Right lobe of liver (tissue), 6 donors: Measurements from ENCODE around the gene NR1D2. TPM values are rescaled to one million over a fixed set of nuclear protein-coding genes. Genes with fewer than 3 reads are reported as not detected.
"Not testable (repeated sequence)": the region's sequence is repeated elsewhere in the genome, so short reads cannot be mapped to it uniquely, and the experiment has no call there.

Experiments used
- ATAC-seq, 4 donors: fragments of 200-7000 bp; cut with Tn5 transposase; one replicate each; pipeline ENCODE4 v1.9.1; 2020; ENCODE audit warnings: mild to moderate bottlenecking in 4 of 4, moderate library complexity in 4 of 4
- DNase-seq, 3 donors: peaks; one replicate each; pipeline ENCODE4 v3.0.0-alpha.2; 2020
- H3K27ac ChIP-seq, 3 donors: fragments of 200-600 bp; one replicate each; pipeline ENCODE4 v1.8.0; 2022
- H3K27me3 ChIP-seq, 2 donors: fragments of 200-600 bp; one replicate each; pipeline ENCODE4 v1.8.0; 2022
- H3K36me3 ChIP-seq, 4 donors: fragments of 200-600 bp; sonication (generic) in 1 of 4; one replicate each; pipeline versions ENCODE4 v1.5.1 to v1.8.0; 2017 to 2022; ENCODE audit warnings: control low read depth in 1 of 4
- H3K4me1 ChIP-seq, 4 donors: fragments of 200-600 bp; sonication (generic) in 1 of 4; one replicate each; pipeline versions ENCODE4 v1.5.1 to v1.8.0; 2017 to 2022; ENCODE audit warnings: control low read depth in 1 of 4
- H3K4me3 ChIP-seq, 3 donors: fragments of 200-600 bp; one replicate each; pipeline ENCODE4 v1.8.0; 2022
- H3K9me3 ChIP-seq, 4 donors: fragments of 200-600 bp; sonication (generic) in 1 of 4; one replicate each; pipeline versions ENCODE4 v1.5.1 to v1.8.0; 2017 to 2022; ENCODE audit warnings: control low read depth in 1 of 4
- POLR2A ChIP-seq: fragments of 450-650 bp; IDR thresholded peaks from one replicate; pipeline ENCODE4 v1.6.1; 2017; ENCODE audit warnings: antibody characterized with exemption, mild to moderate bottlenecking
- WGBS: methylation state at CpG from one replicate; pipeline ENCODE4 v1.1.6; 2018; ENCODE audit warnings: low coverage, low lambda C conversion rate; ENCODE audit not compliant: insufficient coverage; ENCODE audit errors: missing lambda C conversion rate; 5-methylcytosine and 5-hydroxymethylcytosine counted together
- intact Hi-C, 2 donors: fragments of 100-400 bp; cut with DNase I; formaldehyde crosslinking; loops; one replicate each; pipeline versions ENCODE4 v1.11.2 to v1.14.1; 2022
- total RNA-seq, 6 experiments: library from RNA; depleted of rRNA in 2 of 6; stranded (reverse); fragments of >200 nt in 2 of 6; fragmentation: NEBNext Ultra II Directional in 3 of 6; extraction: Animal tissue kit (Norgen Biotek cat#: 25700) in 3 of 6; gene quantifications; one replicate each; pipeline versions ENCODE4 v1.1.0 to v1.2.4, GENCODE V29; 2016 to 2023
- TF ChIP-seq, protein P1 (sequence below), 4 donors: fragments of 200-600 bp in 3 of 4; fragments of 450-650 bp in 1 of 4; IDR thresholded peaks; one replicate each; pipeline versions ENCODE4 v1.5.1 to v1.8.0; 2016 to 2022; ENCODE audit warnings: antibody characterized with exemption in 4 of 4, mild to moderate bottlenecking in 2 of 4
- donor health status: DM: no; HTN: yes; CAD: no.
- donor health status: DM: no; HTN: no; CAD: no.
- donor health status: DM: no; HTN: no; CAD: no.
- donor health status: DM: no; HTN: yes; CAD: no.
- donor health status: DM: no; HTN: yes; CAD: no.

Gene NR1D2
- total RNA-seq, 6 experiments from 2014 or later = 13.0 to 34.8 (median 18.2) TPM

DNA sequence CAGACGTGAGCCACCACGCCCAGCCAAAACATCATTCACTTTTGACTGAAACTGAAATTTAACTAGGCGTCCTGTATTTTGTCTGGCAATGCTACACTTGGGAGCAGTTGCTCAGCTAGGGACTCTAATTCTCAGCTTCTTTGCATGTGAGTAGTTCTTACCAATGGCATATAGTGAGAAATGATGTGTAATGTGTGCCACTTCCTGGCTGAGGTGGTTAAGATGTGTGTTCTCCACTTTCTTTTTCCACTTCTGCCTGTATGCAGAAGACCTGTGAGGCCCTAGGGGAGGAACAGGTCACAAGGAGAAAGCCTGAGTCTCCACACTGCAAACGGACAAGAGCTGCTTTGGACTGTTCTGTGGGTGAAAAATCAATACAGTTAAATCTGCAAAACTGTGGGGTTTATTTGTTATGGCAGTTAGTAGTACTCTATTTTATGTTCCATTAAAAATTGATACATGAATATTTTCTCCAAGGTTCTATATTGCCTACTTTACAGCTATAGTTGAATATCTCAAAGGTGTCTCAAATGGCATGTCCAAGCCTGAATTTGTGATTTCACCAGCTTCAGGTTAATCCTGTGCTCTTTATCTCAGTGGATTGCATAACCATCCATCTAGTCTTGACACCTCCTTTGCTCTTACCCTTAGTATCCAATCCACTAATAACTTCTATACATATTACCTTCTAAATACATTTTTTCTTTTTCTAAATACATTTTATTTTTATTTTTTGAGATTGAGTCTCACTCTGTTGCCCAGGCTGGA is 59.3 kb downstream of the NR1D2 start:
- TF ChIP-seq POLR2A = no peak
- TF ChIP-seq, protein P1, sequence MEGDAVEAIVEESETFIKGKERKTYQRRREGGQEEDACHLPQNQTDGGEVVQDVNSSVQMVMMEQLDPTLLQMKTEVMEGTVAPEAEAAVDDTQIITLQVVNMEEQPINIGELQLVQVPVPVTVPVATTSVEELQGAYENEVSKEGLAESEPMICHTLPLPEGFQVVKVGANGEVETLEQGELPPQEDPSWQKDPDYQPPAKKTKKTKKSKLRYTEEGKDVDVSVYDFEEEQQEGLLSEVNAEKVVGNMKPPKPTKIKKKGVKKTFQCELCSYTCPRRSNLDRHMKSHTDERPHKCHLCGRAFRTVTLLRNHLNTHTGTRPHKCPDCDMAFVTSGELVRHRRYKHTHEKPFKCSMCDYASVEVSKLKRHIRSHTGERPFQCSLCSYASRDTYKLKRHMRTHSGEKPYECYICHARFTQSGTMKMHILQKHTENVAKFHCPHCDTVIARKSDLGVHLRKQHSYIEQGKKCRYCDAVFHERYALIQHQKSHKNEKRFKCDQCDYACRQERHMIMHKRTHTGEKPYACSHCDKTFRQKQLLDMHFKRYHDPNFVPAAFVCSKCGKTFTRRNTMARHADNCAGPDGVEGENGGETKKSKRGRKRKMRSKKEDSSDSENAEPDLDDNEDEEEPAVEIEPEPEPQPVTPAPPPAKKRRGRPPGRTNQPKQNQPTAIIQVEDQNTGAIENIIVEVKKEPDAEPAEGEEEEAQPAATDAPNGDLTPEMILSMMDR (IDR thresholded peaks at IDR 0.05) = no peak
- no peaks in the 10 kb centered on the region for H3K27me3 ChIP-seq
- H3K9me3 ChIP-seq = no peaks in the 10 kb centered on the region
- ATAC-seq (no peak), DNase-seq (no peak)
- intact Hi-C loops = loop anchor here in 1 of 2 donors (10.0 kb wide), 2 partner anchors 230 to 680 kb away; no protein-coding TSS in a partner anchor
- WGBS = 33% methylated on average over 1 of the region's 4 CpGs
- H3K36me3 ChIP-seq = no peaks in the 10 kb centered on the region
- no peak overlapping the region for H3K4me3 ChIP-seq
- no peak overlapping the region for H3K27ac ChIP-seq
- H3K4me1 ChIP-seq = no peaks in the 10 kb centered on the region

DNA sequence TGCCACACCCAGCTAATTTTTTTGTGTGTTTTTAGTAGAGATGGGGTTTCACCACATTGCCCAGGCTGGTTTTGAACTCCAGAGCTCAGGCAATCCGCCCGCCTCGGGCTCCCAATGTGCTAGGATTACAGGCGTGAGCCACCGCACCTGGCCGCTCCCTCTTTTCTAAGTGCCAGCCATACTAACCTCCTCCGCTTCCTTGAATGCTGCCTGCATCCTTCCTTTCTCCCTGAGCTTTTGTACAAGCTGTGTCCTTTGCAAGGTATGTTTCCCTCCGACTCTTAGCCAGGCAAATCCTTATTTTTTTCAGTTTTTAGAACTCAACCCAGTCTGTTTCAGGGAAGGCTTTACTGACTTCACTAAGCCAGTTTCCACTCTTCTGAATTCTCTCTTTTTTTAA is 60.6 kb downstream of the NR1D2 start:
- intact Hi-C loops = loop anchor here in 1 of 2 donors (10.0 kb wide), 2 partner anchors 229 to 679 kb away; no protein-coding TSS in a partner anchor
- 95% methylated on average over 3 of the region's 8 CpGs for whole genome bisulfite sequencing
- ATAC-seq = no peak
- Histone ChIP-seq H3K4me3 (no peak overlapping the region), H3K27ac (no peak overlapping the region), H3K9me3 (no peaks in the 10 kb centered on the region), H3K27me3 (no peaks in the 10 kb centered on the region), H3K36me3 (no peaks in the 10 kb centered on the region), H3K4me1 (no peaks in the 10 kb centered on the region)
- no peak for DNase-seq
- TF ChIP-seq, protein P1 (IDR thresholded peaks at IDR 0.05) = no peak
- no peak for TF ChIP-seq POLR2A

DNA sequence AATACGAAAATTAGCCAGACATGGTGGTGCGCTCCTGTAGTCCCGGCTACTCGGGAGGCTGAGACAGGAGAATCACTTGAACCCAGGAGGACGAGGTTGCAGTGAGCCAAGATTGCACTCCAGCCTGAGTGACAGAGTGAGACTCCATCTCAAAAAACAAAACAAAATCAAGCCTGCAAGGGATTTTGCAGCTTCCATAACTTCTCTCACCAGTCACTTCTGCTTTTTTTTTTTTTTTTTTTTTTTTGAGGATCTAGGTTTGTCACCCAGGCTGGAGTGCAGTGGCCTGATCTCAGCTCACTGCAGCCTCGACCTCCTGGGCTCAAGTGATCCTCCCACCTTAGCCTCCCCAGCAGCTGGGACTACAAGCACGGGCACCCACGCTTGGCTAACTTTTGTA is 65.7 kb downstream of the NR1D2 start:
- DNase-seq, ATAC-seq, H3K4me1 ChIP-seq, H3K36me3 ChIP-seq, H3K27me3 ChIP-seq, H3K9me3 ChIP-seq, H3K4me3 ChIP-seq, H3K27ac ChIP-seq, intact Hi-C loops: not testable (repeated sequence)
- WGBS = 67% methylated on average over 1 of the region's 8 CpGs

DNA sequence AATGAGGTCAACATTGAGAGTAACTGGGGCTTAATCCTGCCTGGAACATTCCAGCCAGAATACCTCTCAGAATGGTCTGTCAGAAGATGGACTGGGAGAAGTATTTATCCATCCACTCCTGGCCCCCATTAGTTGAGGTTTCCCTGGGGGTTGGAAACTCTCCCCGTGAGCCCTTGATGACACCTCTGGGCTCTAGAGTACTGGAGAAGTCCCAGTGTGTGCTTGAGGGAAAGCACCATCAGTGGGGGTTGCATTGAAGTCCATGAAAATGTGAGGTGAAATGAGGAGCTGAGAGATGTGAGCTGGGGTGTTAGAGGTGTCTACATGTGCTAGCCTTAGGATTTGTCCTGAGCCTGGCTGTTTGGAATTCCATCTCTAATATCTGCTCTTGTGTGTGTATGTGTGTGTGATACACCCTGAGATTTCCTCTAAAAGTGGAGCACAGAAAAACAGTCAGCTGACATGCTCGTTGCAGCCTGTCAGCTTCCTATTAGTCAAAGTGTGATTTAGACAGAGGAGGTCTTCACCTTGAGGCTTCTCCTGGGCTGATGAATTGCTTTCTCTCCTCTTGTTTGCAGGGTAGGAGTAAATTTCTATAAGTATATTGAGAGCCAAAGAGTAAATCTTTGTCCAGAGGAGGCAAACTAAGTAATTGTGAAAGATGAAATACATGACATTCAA is 67.6 kb downstream of the NR1D2 start:
- no peak overlapping the region for H3K27ac ChIP-seq
- H3K27me3 ChIP-seq = no peaks in the 10 kb centered on the region
- TF ChIP-seq POLR2A = no peak
- TF ChIP-seq, protein P1 (IDR thresholded peaks at IDR 0.05) = no peak
- no peaks in the 10 kb centered on the region for H3K36me3 ChIP-seq
- H3K4me1 ChIP-seq = no peaks in the 10 kb centered on the region
- intact Hi-C loops = no loop called here
- no peak for DNase-seq
- ATAC-seq = no peak
- 62% methylated on average over 2 of the region's 2 CpGs for WGBS
- no peak overlapping the region for H3K4me3 ChIP-seq
- H3K9me3 ChIP-seq = no peaks in the 10 kb centered on the region

DNA sequence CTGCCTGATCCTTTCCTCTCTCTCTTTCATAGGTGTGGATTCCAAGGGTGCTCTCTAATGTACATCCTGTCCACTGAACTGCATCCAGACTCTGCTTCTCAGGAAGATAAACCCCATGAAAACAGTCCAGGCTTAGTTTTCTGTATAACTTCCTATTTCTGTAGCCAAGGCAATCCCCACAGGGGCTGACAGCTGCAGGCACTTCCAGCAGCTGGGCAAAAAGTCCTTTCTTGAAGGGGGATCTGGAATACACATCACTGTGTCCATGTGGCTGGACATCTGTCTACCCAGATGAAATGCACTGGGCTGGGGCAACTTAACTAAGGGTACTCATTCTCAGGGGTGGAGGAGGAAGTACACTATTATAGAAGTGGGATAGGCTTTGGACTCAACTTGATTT is 72.2 kb downstream of the NR1D2 start:
- Histone ChIP-seq H3K4me1 (no peaks in the 10 kb centered on the region), H3K9me3 (no peaks in the 10 kb centered on the region), H3K27me3 (no peaks in the 10 kb centered on the region), H3K36me3 (no peaks in the 10 kb centered on the region), H3K27ac (no peak overlapping the region), H3K4me3 (no peak overlapping the region)
- no peak for ATAC-seq
- no peak for TF ChIP-seq POLR2A
- TF ChIP-seq, protein P1 (IDR thresholded peaks at IDR 0.05) = no peak
- intact Hi-C loops = no loop called here
- no peak for DNase-seq
